Bronchial epithelial cell (primary cell): Measurements from ENCODE around the gene CALCR. TPM values are rescaled to one million over a fixed set of nuclear protein-coding genes. Genes with fewer than 3 reads are reported as not detected.
A peak's percentile ranks its signal among the peaks of the same experiment; 100 is the strongest.
"Not testable (repeated sequence)": the region's sequence is repeated elsewhere in the genome, so short reads cannot be mapped to it uniquely, and the experiment has no call there.

Source experiments
- DNase-seq: peaks from one replicate; pipeline ENCODE4 v3.0.0-alpha.2; 2010; ENCODE audit warnings: low read depth
- FAIRE-seq: peaks from 2 replicates; lab custom pipeline; 2011; peaks lifted over from hg19 to GRCh38; lab: Jason Lieb, UNC
- H3K27me3 ChIP-seq: 2 replicates; pipeline ENCODE4 v1.5.1; 2011; ENCODE audit warnings: low read length; ENCODE audit not compliant: control insufficient read depth, insufficient read depth
- H3K36me3 ChIP-seq: 2 replicates; pipeline ENCODE4 v1.5.1; 2011; ENCODE audit warnings: low read length; ENCODE audit not compliant: control insufficient read depth, insufficient read depth
- H3K4me3 ChIP-seq: 2 replicates; pipeline ENCODE4 v1.5.1; 2011; ENCODE audit warnings: mild to moderate bottlenecking, low read depth, low read length, control low read depth
- CTCF ChIP-seq: IDR thresholded peaks from 2 replicates; pipeline ENCODE4 v1.5.1; 2011; ENCODE audit warnings: mild to moderate bottlenecking, moderate library complexity, low read length, control low read depth, inconsistent platforms; ENCODE audit not compliant: insufficient read depth, severe bottlenecking
- total RNA-seq: library from RNA; depleted of rRNA; stranded (reverse); fragments of >200 nt; gene quantifications from 2 replicates; pipeline ENCODE4 v1.2.1, GENCODE V29; 2014

Gene CALCR
- total RNA-seq, 1 donor from 2014 or later, result not detected

- DNase-seq (peak; percentile 29), FAIRE-seq (no peak)
- H3K36me3 ChIP-seq, result no peaks in the 10 kb centered on the region
- no peak overlapping the region for H3K4me3 ChIP-seq
- H3K27me3 ChIP-seq, result peaks cover 2% of the 10 kb centered on the region
- no peak for TF ChIP-seq CTCF
Observed at GRCh38 chr7:93601363-93601762, 26.8 kb upstream of the CALCR start.

- no peak for FAIRE-seq
Observed at GRCh38 chr7:93594250-93594649, 19.7 kb upstream of the CALCR start.

DNA sequence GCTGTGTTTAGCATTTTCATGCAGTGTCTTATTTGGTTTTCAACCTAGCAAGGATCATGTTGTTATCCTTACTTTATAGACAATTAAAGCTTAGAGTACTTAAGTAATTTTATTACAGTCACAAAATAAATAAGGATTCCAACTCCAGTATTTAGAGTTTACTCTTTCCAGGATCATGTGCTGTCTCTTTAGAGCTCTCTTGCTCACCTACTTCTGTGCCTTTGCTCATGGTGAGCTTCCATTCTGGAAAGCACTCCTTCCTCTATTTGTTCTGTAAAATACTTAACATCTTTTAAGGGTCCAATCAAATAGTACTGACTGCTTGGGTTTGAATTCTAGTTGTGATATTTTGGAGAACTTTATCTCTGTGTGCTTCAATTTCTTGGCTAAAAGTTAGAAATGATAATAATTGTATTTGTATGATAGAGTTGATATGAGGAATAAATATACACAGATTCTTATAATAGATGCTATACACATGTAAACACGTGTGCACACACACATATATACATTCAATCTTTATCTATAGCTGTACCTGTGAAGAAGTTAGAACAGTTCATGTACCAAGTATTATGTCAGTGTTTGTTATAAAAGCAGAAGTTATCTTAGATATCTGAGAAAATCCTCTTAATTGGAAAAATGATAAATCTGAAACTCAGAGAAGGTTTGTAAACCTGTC lies 18.2 kb upstream of the CALCR start:
- H3K4me3 ChIP-seq, result no peak overlapping the region
- TF ChIP-seq CTCF, result no peak
- no peaks in the 10 kb centered on the region for H3K27me3 ChIP-seq
- FAIRE-seq, result no peak
- DNase-seq, result no peak
- no peaks in the 10 kb centered on the region for H3K36me3 ChIP-seq

More at GRCh38 chr7:93594250-93594649, 19.7 kb upstream of the CALCR start:
- no peaks in the 10 kb centered on the region for H3K36me3 ChIP-seq
- no peak for DNase-seq
- no peak for TF ChIP-seq CTCF
- no peaks in the 10 kb centered on the region for H3K27me3 ChIP-seq
- no peak overlapping the region for H3K4me3 ChIP-seq

DNA sequence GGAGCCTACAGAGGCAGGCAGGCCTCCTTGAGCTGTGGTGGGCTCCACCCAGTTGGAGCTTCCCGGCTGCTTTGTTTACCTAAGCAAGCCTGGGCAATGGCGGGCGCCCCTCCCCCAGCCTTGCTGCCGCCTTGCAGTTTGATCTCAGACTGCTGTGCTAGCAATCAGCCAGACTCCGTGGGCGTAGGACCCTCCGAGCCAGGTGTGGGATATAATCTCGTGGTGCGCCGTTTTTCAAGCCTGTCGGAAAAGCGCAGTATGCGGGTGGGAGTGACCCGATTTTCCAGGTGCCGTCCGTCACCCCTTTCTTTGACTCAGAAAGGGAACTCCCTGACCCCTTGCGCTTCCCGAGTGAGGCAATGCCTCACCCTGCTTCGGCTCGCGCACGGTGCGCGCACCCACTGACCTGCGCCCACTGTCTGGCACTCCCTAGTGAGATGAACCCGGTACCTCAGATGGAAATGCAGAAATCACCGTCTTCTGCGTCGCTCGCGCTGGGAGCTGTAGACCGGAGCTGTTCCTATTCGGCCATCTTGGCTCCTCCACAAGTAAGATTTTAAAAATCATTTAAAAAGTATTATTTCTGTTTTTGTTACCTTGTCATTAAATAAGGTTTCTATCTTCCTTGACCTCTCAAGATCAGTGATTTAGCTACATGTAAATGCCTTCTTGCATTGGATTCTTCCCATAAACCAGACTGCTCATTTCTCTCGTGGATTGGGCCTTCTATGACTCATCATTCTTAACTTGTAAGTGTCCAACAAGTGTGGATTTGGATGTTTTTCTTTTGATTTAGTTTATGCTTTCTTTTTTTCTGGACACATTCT lies 16.9 kb upstream of the CALCR start:
- not testable (repeated sequence) for H3K36me3 ChIP-seq, DNase-seq, H3K27me3 ChIP-seq, H3K4me3 ChIP-seq, FAIRE-seq

GRCh38 chr7:93586479-93586865 lies 11.9 kb upstream of the CALCR start:
- not testable (repeated sequence) for H3K4me3 ChIP-seq, H3K36me3 ChIP-seq, H3K27me3 ChIP-seq, FAIRE-seq, DNase-seq

GRCh38 chr7:93585694-93586478 lies 11.4 kb upstream of the CALCR start:
- DNase-seq, H3K27me3 ChIP-seq, H3K4me3 ChIP-seq, FAIRE-seq, H3K36me3 ChIP-seq: not testable (repeated sequence)

DNA sequence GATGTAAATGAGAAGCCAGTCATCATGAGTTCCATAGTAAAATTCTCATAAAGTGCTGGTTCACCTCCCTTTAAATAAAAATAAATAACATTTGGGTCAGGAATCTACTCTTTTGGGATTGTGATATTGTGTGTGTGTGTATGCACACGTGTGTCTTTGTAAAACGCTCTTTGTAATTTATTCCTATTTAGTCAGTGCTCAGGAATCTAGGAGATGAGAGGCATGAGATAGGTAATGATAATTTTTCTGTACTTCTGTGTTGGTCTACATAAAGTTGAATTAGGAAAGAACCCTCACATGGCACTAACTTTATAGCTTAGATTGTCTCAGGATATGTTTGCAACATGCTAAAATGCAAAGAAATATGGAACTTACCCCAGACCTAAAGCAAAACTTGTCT lies 4.9 kb upstream of the CALCR start:
- FAIRE-seq, result no peak
- no peak for TF ChIP-seq CTCF
- Histone ChIP-seq H3K27me3 (peaks cover 15% of the 10 kb centered on the region), H3K4me3 (no peak overlapping the region), H3K36me3 (no peaks in the 10 kb centered on the region)
- DNase-seq, result no peak
